ENCODE measurements around the gene SHLD3.
"Not testable (repeated sequence)": the region's sequence is repeated elsewhere in the genome, so short reads cannot be mapped to it uniquely, and the experiment has no call there.

SHLD3 gene

DNA sequence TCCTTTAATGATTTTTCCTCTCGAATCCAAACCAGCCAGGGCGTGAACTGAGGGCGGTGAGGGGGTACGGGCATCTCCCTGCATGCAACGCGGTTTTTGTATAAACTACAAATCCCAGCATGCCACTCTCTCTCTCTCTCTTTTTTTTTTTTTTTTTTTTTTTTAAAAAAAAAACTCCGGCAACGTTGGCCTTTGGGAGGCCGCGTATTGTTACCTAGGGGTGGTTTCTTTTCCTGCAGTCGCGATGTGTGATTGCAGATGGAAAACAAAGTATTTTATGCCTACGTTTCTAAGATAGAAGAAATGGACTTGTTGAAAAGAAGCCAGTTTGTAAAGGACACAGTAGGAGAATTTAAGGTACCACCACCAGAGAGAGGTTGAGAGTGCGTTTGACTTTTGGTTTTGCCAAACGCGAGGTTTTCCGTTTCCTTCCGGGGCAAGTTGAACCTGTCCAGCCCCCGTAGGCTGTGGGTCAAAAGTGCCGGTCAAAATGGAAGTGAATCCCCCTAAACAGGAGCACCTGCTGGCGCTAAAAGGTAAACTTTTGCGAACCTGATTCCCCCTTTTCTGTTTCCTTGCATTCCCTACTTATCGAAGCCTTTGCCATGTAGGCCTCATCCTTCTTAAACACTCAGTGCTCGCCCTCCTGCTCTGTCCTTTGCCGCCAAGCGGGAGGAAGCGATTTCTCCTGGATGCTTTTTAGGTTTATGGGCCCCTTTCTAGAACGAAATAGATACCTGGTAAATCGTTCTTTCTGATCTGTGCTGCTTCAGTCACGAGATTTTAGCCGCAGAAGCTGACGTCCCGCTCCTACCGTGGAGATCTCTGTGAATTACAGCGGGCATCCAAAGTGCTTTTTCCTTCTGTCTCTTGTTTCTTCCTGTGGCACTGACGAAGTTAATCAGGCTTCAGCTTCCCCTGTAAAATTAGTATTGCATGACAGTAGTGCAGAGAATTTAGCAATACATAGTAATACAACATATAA lies at the start of gene SHLD3, which contains the start of gene TRAPPC13:
SHLD3 (plus strand) TSS at position 457 of the 985 bp plus-strand sequence. CDS start 4,561 bp downstream, outside the sequence.
TRAPPC13 (plus strand) TSS at position 457 of the 985 bp plus-strand sequence; CDS start at position 491, 34 bp downstream.
- in situ Hi-C loops (cut with MboI; ENCODE audit: low sequenced_read_pairs) = no loop called here

DNA sequence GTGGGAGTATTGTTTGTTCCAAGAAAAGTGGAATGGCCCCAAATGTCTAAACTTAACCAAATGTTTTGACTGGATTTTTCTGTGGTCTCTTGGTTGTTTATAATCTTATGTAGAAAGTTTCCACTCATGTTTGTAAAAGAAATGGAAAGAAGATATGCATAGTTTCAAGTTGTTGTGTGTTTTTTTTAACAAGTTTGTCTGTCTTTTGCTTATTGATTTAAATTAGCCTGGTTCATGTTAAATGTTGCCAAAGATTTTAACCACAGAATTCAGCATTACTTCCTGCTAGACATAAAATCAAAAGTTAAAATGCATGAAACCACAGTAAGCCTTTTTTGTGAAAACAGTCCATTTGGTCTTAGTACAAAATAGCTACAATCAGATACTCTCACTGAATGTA lies 47.7 kb upstream of the SHLD3 start:
- in situ Hi-C loops (cut with MboI; ENCODE audit: low sequenced_read_pairs) = no loop called here

DNA sequence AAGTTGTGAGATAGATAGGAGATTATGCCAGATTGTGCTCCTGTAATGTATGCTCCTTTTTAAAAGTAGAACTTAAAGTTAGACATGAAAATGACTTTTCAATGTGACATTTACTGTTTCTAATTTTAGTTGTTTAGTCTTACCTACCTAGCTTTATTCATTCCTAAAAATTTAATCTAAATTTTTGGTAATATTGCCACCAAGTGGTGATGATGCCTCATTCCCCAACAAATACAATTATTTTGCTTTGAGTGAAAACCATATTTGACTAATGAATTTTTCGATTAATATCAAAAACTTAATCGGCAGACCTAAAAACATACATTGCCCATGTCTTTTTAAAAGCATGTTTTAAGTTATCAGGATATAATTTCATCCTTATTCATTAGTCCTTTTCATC lies 36.1 kb upstream of the SHLD3 start:
- in situ Hi-C loops (cut with MboI; ENCODE audit: low sequenced_read_pairs) = no loop called here

GRCh38 chr5:65601761-65602160 lies 23.1 kb upstream of the SHLD3 start:
- in situ Hi-C loops (cut with MboI; ENCODE audit: low sequenced_read_pairs) = not testable (repeated sequence)

DNA sequence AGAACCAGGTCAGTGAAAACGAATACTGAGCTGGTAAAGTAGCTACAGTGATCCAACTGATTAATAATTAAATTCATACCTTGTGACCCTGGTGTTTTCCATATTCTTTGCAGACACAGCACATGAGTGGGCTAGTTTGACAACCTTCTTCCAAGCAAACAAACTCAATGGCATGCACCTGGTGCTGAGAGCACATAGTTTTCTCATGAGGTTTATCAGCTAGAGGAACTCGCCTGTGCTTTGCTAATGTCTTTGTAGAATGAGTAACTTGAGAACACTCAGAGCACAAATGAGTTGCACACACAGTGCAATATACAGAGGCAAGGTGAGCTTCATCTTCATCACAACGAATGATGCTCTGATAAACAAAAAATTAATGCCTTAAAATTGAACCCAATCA lies 13.3 kb upstream of the SHLD3 start:
- in situ Hi-C loops (cut with MboI; ENCODE audit: low sequenced_read_pairs) = no loop called here

- in situ Hi-C loops (cut with MboI; ENCODE audit: low sequenced_read_pairs) = no loop called here
Observed at GRCh38 chr5:65612298-65612907, 12.4 kb upstream of the SHLD3 start.

DNA sequence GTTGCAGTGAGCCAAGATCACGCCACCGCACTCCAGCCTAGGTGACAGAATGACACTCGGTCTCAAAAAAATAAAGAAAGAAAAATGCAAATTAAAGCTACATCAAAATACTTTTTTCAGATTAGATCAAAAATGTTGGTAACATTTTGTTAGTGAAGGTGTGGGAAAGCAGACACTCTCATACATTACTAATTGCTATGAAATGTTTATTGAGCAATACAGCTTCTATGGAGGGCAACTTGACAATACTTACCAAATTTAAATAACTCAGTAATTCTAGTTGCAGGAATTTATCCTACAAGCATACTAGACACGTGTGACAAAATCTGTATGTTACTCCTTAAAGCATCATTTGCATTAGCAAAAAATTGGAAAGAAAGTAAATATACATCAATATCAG lies 4.8 kb upstream of the SHLD3 start:
- in situ Hi-C loops (cut with MboI; ENCODE audit: low sequenced_read_pairs) = no loop called here

- in situ Hi-C loops (cut with MboI; ENCODE audit: low sequenced_read_pairs) = not testable (repeated sequence)
Observed at GRCh38 chr5:65621961-65622360, 2.9 kb upstream of the SHLD3 start.

DNA sequence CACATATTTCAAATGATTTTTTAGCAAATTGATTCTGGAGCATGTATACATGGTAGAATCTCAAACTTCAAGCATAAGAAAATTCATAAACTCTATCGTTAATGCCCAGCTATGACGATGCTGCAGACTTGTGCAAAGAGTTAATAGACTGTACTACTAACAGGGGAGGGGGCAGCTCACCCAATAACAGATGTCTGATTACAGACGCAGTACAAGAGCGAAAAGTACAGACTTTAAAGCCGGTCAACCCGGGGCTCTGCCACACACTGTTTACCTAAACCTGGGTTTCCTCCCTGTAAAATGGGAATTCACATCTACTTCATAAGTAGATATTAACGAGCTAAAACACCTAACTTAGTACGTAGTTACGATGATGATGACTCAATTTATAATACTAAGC lies 1.3 kb upstream of the SHLD3 start:
- in situ Hi-C loops (cut with MboI; ENCODE audit: low sequenced_read_pairs) = no loop called here

- in situ Hi-C loops (cut with MboI; ENCODE audit: low sequenced_read_pairs) = no loop called here
Observed at GRCh38 chr5:65624025-65624570, 729 bp upstream of the SHLD3 start, which contains the start of gene TRIM23. TRIM23 (minus strand) TSS chr5:65624333; CDS start chr5:65624274, 59 bp downstream.

- in situ Hi-C loops (cut with MboI; ENCODE audit: low sequenced_read_pairs) = no loop called here
Observed at GRCh38 chr5:65625743-65626142, 916 bp downstream of the SHLD3 start.

- in situ Hi-C loops (cut with MboI; ENCODE audit: low sequenced_read_pairs) = no loop called here
Observed at GRCh38 chr5:65630981-65631380, 6.2 kb downstream of the SHLD3 start.

DNA sequence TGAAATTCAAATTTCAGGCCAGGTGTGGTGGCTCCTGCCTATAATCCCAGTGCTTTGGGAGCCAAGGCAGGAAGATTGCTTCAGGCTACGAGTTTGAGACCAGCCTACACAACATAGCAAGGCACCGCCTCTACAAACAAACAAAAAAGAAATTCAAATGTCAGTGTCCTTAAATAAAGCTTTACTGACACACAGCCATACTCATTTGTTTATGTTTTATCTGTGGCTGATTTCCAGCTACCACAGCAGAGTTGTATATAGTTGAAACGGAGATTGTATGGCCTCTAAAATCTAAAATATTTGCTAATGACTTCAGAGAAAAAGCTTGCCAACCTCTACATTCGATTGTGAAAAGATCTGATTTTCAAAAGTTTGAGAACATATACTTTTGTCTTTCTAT lies 15.4 kb downstream of the SHLD3 start:
- in situ Hi-C loops (cut with MboI; ENCODE audit: low sequenced_read_pairs) = no loop called here

DNA sequence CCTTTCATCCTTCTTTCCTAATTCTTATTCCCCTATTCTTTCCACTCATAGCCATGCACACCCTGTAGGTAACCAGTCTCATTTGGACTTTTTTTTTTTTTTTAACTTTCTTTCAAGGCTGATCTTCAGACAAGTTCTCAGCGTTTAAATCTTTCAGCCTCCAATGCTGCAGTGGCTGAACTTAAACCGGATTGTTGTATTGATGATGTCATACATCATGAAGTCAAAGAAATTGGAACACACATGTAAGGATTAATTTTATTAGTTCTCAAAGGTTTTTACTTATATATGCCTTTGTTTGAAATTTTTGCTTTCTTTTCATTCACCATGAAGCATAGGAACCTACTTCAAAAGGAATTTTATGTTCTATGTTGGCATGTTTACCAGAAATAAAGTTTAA lies 22.1 kb downstream of the SHLD3 start:
- in situ Hi-C loops (cut with MboI; ENCODE audit: low sequenced_read_pairs) = no loop called here

- in situ Hi-C loops (cut with MboI; ENCODE audit: low sequenced_read_pairs) = no loop called here
Observed at GRCh38 chr5:65647941-65648340, 23.1 kb downstream of the SHLD3 start.

- in situ Hi-C loops (cut with MboI; ENCODE audit: low sequenced_read_pairs) = no loop called here
Observed at GRCh38 chr5:65651144-65651543, 26.3 kb downstream of the SHLD3 start.

DNA sequence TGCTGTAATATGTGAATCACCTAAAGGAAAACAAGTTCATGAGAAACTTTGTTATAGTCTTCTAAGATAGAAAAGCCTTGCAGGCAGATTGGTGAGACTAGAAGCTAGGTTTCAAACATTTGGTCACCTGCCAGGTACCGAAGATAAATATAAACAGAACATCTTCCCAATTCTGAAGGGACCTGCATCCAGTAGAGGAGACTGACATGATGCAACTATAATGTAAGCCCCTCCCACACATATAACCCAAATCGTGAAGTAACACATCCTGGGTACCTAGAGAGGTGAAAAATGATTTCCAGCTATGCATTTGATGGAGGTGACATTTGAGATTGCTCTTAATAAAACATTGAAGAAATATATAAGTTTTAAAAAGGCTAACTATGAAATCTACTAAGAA lies 29.9 kb downstream of the SHLD3 start:
- in situ Hi-C loops (cut with MboI; ENCODE audit: low sequenced_read_pairs) = no loop called here

- in situ Hi-C loops (cut with MboI; ENCODE audit: low sequenced_read_pairs) = no loop called here
Observed at GRCh38 chr5:65663804-65664521, 39.1 kb downstream of the SHLD3 start.

DNA sequence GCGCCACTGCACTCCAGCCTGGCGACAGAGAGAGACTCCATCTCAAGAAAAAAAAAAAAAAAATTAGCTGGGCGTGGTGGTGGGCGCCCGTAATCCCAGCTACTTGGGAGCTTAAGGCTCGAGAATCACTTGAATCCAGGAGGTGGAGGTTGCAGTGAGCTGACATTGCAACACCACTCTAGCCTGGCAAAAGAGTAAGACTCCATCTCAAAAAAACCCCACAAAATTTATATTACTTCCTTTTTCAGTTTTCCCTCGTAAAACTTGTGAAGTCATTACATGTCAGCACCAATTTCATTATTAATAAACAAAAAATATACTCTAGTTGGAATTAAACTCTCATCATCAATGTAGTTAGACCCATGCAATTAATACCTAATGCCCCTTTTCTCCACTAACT lies 43.9 kb downstream of the SHLD3 start:
- in situ Hi-C loops (cut with MboI; ENCODE audit: low sequenced_read_pairs) = no loop called here

GRCh38 chr5:65672796-65673195 lies 48.0 kb downstream of the SHLD3 start:
- in situ Hi-C loops (cut with MboI; ENCODE audit: low sequenced_read_pairs) = no loop called here

DNA sequence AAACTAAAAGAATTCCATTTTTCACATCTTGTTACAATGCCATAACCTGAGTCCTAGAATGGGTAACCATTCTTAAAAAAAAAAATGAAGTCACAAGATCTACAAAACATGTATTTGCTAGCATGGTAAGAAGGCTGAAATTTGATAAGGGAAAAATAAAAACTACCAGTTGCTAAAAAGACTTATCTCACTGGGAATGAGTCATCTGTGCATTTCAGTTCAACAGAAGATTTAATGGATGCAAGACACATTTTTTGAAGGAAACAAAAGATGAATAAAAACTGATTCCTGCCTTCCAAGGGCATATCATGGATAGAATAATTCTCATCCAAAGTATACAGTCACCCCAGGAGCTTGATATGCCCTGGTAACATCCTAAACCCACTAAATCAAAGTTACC lies 49.9 kb downstream of the SHLD3 start:
- in situ Hi-C loops (cut with MboI; ENCODE audit: low sequenced_read_pairs) = no loop called here
